Activated CD8-positive, alpha-beta memory T cell treated with anti-CD3 and anti-CD28 coated beads, Interleukin-2, amount 50 U/mL, for 1 hour (primary cell): ENCODE data around the gene NSUN5.
A peak's percentile ranks its signal among the peaks of the same experiment; 100 is the strongest.
"Not testable (repeated sequence)": the region's sequence is repeated elsewhere in the genome, so short reads cannot be mapped to it uniquely, and the experiment has no call there.

Experiments used
- DNase-seq: peaks from one replicate; pipeline ENCODE4 v3.0.0-alpha.2; 2020; ENCODE audit errors: extremely low read depth

Gene NSUN5

GRCh38 chr7:73308665-73309214, at the start of gene NSUN5:
NSUN5 (minus strand) TSS chr7:73308826; CDS start chr7:73308790, 36 bp downstream.
- DNase-seq = peak; percentile 56

- DNase-seq = no peak
Measured at GRCh38 chr7:73356159-73356558, 47.5 kb upstream of the NSUN5 start.

- DNase-seq = no peak
Measured at GRCh38 chr7:73354821-73355220, 46.2 kb upstream of the NSUN5 start.

- no peak for DNase-seq
Measured at GRCh38 chr7:73354196-73354595, 45.6 kb upstream of the NSUN5 start.

- no peak for DNase-seq
Measured at GRCh38 chr7:73353243-73353642, 44.6 kb upstream of the NSUN5 start.

- no peak for DNase-seq
Measured at GRCh38 chr7:73352784-73353183, 44.2 kb upstream of the NSUN5 start.

- DNase-seq = no peak
Measured at GRCh38 chr7:73351447-73352167, 43.0 kb upstream of the NSUN5 start.

GRCh38 chr7:73350306-73351068, 41.9 kb upstream of the NSUN5 start:
- DNase-seq = no peak

- no peak for DNase-seq
Measured at GRCh38 chr7:73349763-73350162, 41.1 kb upstream of the NSUN5 start.

GRCh38 chr7:73345951-73346350, 37.3 kb upstream of the NSUN5 start:
- DNase-seq = no peak

GRCh38 chr7:73345538-73345937, 36.9 kb upstream of the NSUN5 start:
- no peak for DNase-seq

- DNase-seq = no peak
Measured at GRCh38 chr7:73343671-73344380, 35.2 kb upstream of the NSUN5 start.

GRCh38 chr7:73342645-73343044, 34.0 kb upstream of the NSUN5 start:
- DNase-seq = no peak

GRCh38 chr7:73341877-73342276, 33.3 kb upstream of the NSUN5 start:
- no peak for DNase-seq

- no peak for DNase-seq
Measured at GRCh38 chr7:73340514-73340913, 31.9 kb upstream of the NSUN5 start.

- no peak for DNase-seq
Measured at GRCh38 chr7:73338321-73338720, 29.7 kb upstream of the NSUN5 start.

GRCh38 chr7:73332447-73332846, 23.8 kb upstream of the NSUN5 start:
- DNase-seq = no peak

- DNase-seq = no peak
Measured at GRCh38 chr7:73330772-73331171, 22.1 kb upstream of the NSUN5 start.

- DNase-seq = no peak
Measured at GRCh38 chr7:73329861-73330581, 21.4 kb upstream of the NSUN5 start.

GRCh38 chr7:73328696-73329095, 20.1 kb upstream of the NSUN5 start:
- no peak for DNase-seq

- not testable (repeated sequence) for DNase-seq
Measured at GRCh38 chr7:73327922-73328321, 19.3 kb upstream of the NSUN5 start, which contains the start of the genes FKBP6 and TRIM50. FKBP6 (plus strand) TSS chr7:73328161; CDS start chr7:73328429, 268 bp downstream. TRIM50 (minus strand) TSS chr7:73328082; CDS start chr7:73324787, 3,295 bp downstream.
